Nephron (organoid): Measurements from ENCODE around the gene GJC1.

Experiments
- H3K27ac Mint-ChIP-seq, 3 experiments: 2 replicates each; pipeline ENCODE4 v1.8.0; 2020; ENCODE audit warnings: mixed read lengths in 3 of 3, mild to moderate bottlenecking in 2 of 3, moderate library complexity in 1 of 3
- H3K27me3 Mint-ChIP-seq: 2 replicates; pipeline ENCODE4 v1.8.0; 2021; ENCODE audit warnings: low read depth, mild to moderate bottlenecking, moderate library complexity, mixed read lengths
- H3K36me3 Mint-ChIP-seq: 2 replicates; pipeline ENCODE4 v1.8.0; 2020; ENCODE audit warnings: low read depth, mixed read lengths
- H3K4me1 Mint-ChIP-seq: 2 replicates; pipeline ENCODE4 v1.8.0; 2020; ENCODE audit warnings: mixed read lengths
- H3K4me3 Mint-ChIP-seq, 3 experiments: 2 replicates each; pipeline ENCODE4 v1.8.0; 2020; ENCODE audit warnings: mild to moderate bottlenecking in 3 of 3, mixed read lengths in 3 of 3, moderate library complexity in 2 of 3
- H3K9me3 Mint-ChIP-seq: 2 replicates; pipeline ENCODE4 v1.8.0; 2020; ENCODE audit warnings: mixed read lengths
- CTCF ChIP-seq, 3 experiments: fragments of 200-600 bp; sonication (generic); IDR thresholded peaks; one replicate each; pipeline ENCODE4 v1.5.0; 2021; ENCODE audit warnings: antibody characterized with exemption in 3 of 3; ENCODE audit not compliant: unreplicated experiment in 3 of 3

GJC1 gene

DNA sequence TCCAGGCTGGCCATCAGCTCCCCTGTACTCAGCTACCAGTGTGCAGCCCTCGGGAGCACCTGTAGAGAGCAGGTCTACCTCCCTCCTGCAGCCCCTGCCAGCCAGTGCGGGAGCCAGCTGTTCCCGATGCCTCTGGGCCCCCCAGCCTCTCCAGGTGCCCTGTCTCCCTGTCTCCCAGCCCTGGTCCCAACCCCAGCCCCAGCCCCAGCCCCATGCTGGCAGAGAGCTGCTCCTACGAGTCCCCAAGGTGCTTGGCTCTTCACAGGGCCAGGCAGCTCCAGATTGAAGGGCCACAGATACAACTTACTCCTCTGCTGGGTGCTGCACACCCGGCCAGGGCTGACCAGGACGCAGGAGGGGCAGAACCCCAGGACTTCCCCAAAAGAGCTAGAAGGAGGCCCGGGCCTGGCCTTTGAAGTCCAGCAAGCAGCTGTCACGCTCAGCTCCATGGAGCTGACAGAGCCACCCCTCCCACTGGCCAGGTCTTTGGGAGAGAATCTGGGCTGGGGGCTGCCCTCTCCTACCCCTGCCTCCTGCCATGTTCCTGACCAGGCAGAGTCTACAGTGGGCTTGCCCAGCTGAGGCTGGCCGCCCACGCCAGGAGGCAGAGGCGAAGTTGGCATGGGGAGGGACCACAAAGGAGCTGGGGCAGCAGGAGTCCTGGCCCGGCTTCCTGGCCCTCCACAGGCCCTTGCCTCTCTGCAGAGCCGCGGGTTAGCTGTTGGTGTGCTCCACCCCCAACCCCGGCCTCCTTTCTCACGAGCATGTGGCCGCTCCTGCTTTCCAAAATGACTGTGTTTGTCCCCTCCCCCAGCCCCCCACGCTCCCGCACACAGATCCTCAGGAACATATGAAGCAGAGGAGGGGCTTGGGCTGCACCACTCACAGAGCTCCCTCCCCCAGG lies 80.8 kb downstream of the GJC1 start:
- TF ChIP-seq CTCF (IDR thresholded peaks at IDR 0.05; ENCODE audit: unreplicated experiment in 3 of 3), result no peak
- Mint-ChIP-seq H3K36me3 (peaks cover 6% of the 10 kb centered on the region), H3K4me1 (peaks cover 23% of the 10 kb centered on the region), H3K9me3 (no peaks in the 10 kb centered on the region), H3K27ac (peak overlapping the region; percentile 89 to 92 (median 91)), H3K4me3 (peak overlapping the region; percentile 61 to 75 (median 73)), H3K27me3 (no peaks in the 10 kb centered on the region)
